OCI-LY7 (cell line): ENCODE data around the gene METTL17. TPM values are rescaled to one million over a fixed set of nuclear protein-coding genes. Genes with fewer than 3 reads are reported as not detected.

Experiments
- BruUV-seq: library from RNA; stranded (reverse); fragments of 400-500 nt; replicated peaks from 2 replicates; lab custom pipeline; 2021; lab: Mats Ljungman, UMichigan
- CTCF ChIA-PET: fragments of 300-600 bp; sonication (Branson Sonifier 250); formaldehyde crosslinking; loops from one replicate; lab custom pipeline; 2022; ENCODE audit warnings: antibody characterized with exemption; ENCODE audit not compliant: unreplicated experiment; lab: Charles Lee
- POLR2A ChIA-PET: fragments of 300-600 bp; sonication (Branson Sonifier 250); formaldehyde crosslinking; loops from one replicate; lab custom pipeline; 2022; ENCODE audit warnings: antibody characterized with exemption; lab: Charles Lee
- DNase-seq: peaks from one replicate; pipeline ENCODE4 v3.0.0-alpha.2; 2015; ENCODE audit warnings: low spot score
- H2AFZ ChIP-seq: fragments of 200-600 bp; sonication (generic), shearing (Covaris generic); 2 replicates; pipeline ENCODE4 v1.6.1; 2014; ENCODE audit warnings: mild to moderate bottlenecking, antibody characterized with exemption, low read length, moderate library complexity
- H3K27ac ChIP-seq: fragments of 200-600 bp; sonication (generic); 2 replicates; pipeline ENCODE4 v1.5.1; 2014; ENCODE audit warnings: mixed run types, low read depth, mild to moderate bottlenecking, moderate library complexity, low read length, inconsistent platforms; ENCODE audit not compliant: poor library complexity, severe bottlenecking
- H3K36me3 ChIP-seq: fragments of 200-600 bp; sonication (generic); 2 replicates; pipeline ENCODE4 v1.6.1; 2014; ENCODE audit warnings: mild to moderate bottlenecking, antibody characterized with exemption, low read length, moderate library complexity, mixed read lengths; ENCODE audit not compliant: insufficient read depth
- H3K4me1 ChIP-seq: fragments of 200-600 bp; sonication (generic); 2 replicates; pipeline ENCODE4 v1.5.1; 2014; ENCODE audit warnings: mild to moderate bottlenecking, low read length; ENCODE audit not compliant: insufficient read depth, poor library complexity, severe bottlenecking
- H3K4me2 ChIP-seq: fragments of 200-600 bp; sonication (generic); 2 replicates; pipeline ENCODE4 v1.6.1; 2014; ENCODE audit warnings: mild to moderate bottlenecking, low read length
- H3K4me3 ChIP-seq: fragments of 200-600 bp; sonication (generic); 2 replicates; pipeline ENCODE4 v1.5.1; 2014; ENCODE audit warnings: mild to moderate bottlenecking, low read depth, low read length; ENCODE audit not compliant: poor library complexity, severe bottlenecking
- H3K79me2 ChIP-seq: fragments of 200-600 bp; sonication (generic); 2 replicates; pipeline ENCODE4 v1.6.1; 2016; ENCODE audit warnings: low read depth, mild to moderate bottlenecking, low read length, moderate library complexity, mixed read lengths; ENCODE audit not compliant: insufficient read depth
- H3K9me2 ChIP-seq: fragments of 200-600 bp; sonication (generic); 2 replicates; pipeline ENCODE4 v1.6.1; 2016; ENCODE audit warnings: mild to moderate bottlenecking, low read length, mixed read lengths; ENCODE audit not compliant: insufficient read depth
- H3K9me3 ChIP-seq: fragments of 200-600 bp; sonication (generic); 2 replicates; pipeline ENCODE4 v1.6.1; 2014; ENCODE audit warnings: mild to moderate bottlenecking, mixed run types, low read length, mixed read lengths
- H4K20me1 ChIP-seq: fragments of 200-600 bp; sonication (generic); 2 replicates; pipeline ENCODE4 v1.6.1; 2014; ENCODE audit warnings: mild to moderate bottlenecking, antibody characterized with exemption, low read length, moderate library complexity, mixed read lengths; ENCODE audit not compliant: insufficient read depth
- EZH2phosphoT487 ChIP-seq: fragments of 200-600 bp; sonication (generic); IDR thresholded peaks from 2 replicates; pipeline ENCODE4 v1.6.1; 2018; ENCODE audit warnings: low read depth, borderline replicate concordance, mild to moderate bottlenecking, mixed run types, antibody characterized with exemption, low read length, moderate library complexity, mixed read lengths
- intact Hi-C: fragments of 100-400 bp; cut with micrococcal nuclease; formaldehyde crosslinking; loops from one replicate; pipeline ENCODE4 v1.10.0; 2022; ENCODE audit not compliant: unreplicated experiment
- total RNA-seq, 2 experiments: library from RNA; depleted of rRNA in 1 of 2; stranded (reverse); fragments of >200 nt in 1 of 2; shearing (Covaris generic) in 1 of 2; gene quantifications; 2 replicates each; pipeline ENCODE4 v1.2.3, GENCODE V29; 2014 to 2022
- TF ChIP-seq, protein P1 (sequence below): fragments of 200-600 bp; sonication (generic); conservative IDR thresholded peaks from 2 replicates; pipeline ENCODE4 v1.5.1; 2014; ENCODE audit warnings: mild to moderate bottlenecking, antibody characterized with exemption, low read length, moderate library complexity, mixed read lengths

The METTL17 gene
- total RNA-seq, 2 experiments from 2014 or later = 92.0 to 117 TPM

DNA sequence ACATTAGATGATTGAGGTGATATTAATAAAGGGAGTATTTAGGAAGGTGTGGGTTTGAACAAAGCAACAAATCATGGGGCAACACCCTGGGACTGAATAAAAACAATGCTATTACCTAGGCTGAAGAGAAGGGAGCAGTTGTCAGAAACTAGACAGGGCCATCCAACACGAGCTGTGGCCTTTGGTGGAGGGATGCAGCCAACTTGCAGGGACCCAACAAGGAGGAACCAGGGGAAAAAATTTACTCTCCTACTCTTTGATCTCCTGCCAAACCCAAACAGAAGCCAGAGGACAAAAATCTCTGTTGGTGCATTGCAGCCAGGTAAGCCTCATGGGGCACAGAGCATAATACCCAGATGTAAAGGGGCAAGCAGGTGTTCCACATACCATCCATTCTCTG lies 21.4 kb downstream of the METTL17 start:
- Histone ChIP-seq H3K4me3 (no peak overlapping the region), H3K4me1 (no peaks in the 10 kb centered on the region), H4K20me1 (no peaks in the 10 kb centered on the region), H3K9me3 (no peaks in the 10 kb centered on the region), H3K27ac (no peak overlapping the region), H3K9me2 (no peaks in the 10 kb centered on the region), H2AFZ (no peak overlapping the region), H3K79me2 (no peaks in the 10 kb centered on the region), H3K4me2 (no peak overlapping the region), H3K36me3 (no peaks in the 10 kb centered on the region)
- intact Hi-C loops = no loop called here
- CTCF ChIA-PET = no interaction called here
- BruUV-seq = no TSS peak
- POLR2A ChIA-PET = interaction anchor here (0.8 to 1.3 kb wide), 2 partner anchors 20 to 25 kb away, joined by 3 to 4 read pairs; no protein-coding TSS in a partner anchor
- DNase-seq = no peak
- no peak for TF ChIP-seq EZH2phosphoT487
- TF ChIP-seq, protein P1, sequence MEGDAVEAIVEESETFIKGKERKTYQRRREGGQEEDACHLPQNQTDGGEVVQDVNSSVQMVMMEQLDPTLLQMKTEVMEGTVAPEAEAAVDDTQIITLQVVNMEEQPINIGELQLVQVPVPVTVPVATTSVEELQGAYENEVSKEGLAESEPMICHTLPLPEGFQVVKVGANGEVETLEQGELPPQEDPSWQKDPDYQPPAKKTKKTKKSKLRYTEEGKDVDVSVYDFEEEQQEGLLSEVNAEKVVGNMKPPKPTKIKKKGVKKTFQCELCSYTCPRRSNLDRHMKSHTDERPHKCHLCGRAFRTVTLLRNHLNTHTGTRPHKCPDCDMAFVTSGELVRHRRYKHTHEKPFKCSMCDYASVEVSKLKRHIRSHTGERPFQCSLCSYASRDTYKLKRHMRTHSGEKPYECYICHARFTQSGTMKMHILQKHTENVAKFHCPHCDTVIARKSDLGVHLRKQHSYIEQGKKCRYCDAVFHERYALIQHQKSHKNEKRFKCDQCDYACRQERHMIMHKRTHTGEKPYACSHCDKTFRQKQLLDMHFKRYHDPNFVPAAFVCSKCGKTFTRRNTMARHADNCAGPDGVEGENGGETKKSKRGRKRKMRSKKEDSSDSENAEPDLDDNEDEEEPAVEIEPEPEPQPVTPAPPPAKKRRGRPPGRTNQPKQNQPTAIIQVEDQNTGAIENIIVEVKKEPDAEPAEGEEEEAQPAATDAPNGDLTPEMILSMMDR = no peak

DNA sequence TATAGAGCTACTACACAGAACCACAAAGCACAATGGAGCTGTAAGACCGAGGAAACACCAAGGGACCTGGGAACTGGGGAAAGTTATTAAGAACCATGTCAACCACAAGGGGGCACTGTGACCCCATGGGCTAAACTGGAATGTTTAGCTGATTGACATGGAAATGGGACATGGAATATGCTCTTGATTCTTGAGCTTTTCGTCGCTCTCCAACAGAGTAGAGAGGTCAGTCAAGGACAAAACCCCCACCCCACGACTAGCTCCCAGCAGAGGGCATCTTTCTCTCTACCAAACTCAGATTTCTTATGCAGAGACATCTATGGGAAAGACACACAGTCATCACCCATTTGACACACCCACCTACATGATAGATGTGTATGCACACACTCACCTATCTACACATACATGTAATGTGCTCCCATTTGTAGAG lies 25.0 kb downstream of the METTL17 start:
- Histone ChIP-seq H3K4me3 (no peak overlapping the region), H3K79me2 (no peaks in the 10 kb centered on the region), H3K4me1 (no peaks in the 10 kb centered on the region), H3K9me2 (no peaks in the 10 kb centered on the region), H4K20me1 (no peaks in the 10 kb centered on the region), H3K27ac (no peak overlapping the region), H3K4me2 (no peak overlapping the region), H3K36me3 (no peaks in the 10 kb centered on the region), H3K9me3 (no peaks in the 10 kb centered on the region), H2AFZ (no peak overlapping the region)
- POLR2A ChIA-PET = interaction anchor here (0.5 to 2.0 kb wide), 9 partner anchors 9 to 205 kb away, joined by 3 to 14 read pairs (median 3); partner anchors contain the start of gene RNASE7
- intact Hi-C loops = loop anchor here (1.0 to 2.0 kb wide), 3 partner anchors 26 to 90 kb away; no protein-coding TSS in a partner anchor
- BruUV-seq = no TSS peak
- peak; percentile 79 for DNase-seq
- TF ChIP-seq EZH2phosphoT487 = no peak
- TF ChIP-seq, protein P1 = peak; percentile 98
- CTCF ChIA-PET = interaction anchor here (0.8 to 2.8 kb wide), 9 partner anchors 10 to 95 kb away, joined by 3 to 13 read pairs (median 5); partner anchors contain the start of gene ARHGEF40

DNA sequence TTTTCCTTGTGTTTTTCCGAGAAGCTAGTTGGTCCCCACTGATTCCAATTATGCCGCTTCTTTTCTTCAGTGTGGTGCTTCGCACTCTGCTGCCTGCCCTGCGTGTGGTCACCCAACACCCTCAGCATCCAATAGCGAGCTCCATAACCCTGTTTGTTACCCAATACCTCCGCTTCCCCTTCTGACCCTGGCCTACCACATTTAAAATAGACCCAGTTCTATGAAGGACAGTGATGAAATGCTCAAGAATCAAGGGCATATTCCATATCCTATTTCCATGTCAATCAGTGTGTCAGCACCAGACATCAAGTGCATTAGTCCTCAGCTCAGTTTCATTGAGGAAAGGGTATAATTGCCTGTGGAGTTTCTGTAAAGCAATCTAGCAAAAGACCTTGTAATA lies 25.5 kb downstream of the METTL17 start:
- POLR2A ChIA-PET = interaction anchor here (0.6 to 2.0 kb wide), 6 partner anchors 10 to 204 kb away, joined by 3 to 14 read pairs (median 4); no protein-coding TSS in a partner anchor
- intact Hi-C loops = loop anchor here (2.0 kb wide), 1 partner anchor 25 kb away; no protein-coding TSS in a partner anchor
- CTCF ChIA-PET = interaction anchor here (0.5 to 2.8 kb wide), 8 partner anchors 10 to 94 kb away, joined by 3 to 13 read pairs (median 7); partner anchors contain the start of gene ARHGEF40
- no peak overlapping the region for H2AFZ ChIP-seq
- BruUV-seq = no TSS peak
- no peaks in the 10 kb centered on the region for H4K20me1 ChIP-seq
- H3K79me2 ChIP-seq = no peaks in the 10 kb centered on the region
- H3K9me3 ChIP-seq = no peaks in the 10 kb centered on the region
- H3K36me3 ChIP-seq = no peaks in the 10 kb centered on the region
- H3K9me2 ChIP-seq = no peaks in the 10 kb centered on the region
- TF ChIP-seq, protein P1 = no peak
- TF ChIP-seq EZH2phosphoT487 = no peak
- DNase-seq = no peak
- H3K27ac ChIP-seq = no peak overlapping the region
- H3K4me2 ChIP-seq = no peak overlapping the region
- no peaks in the 10 kb centered on the region for H3K4me1 ChIP-seq
- no peak overlapping the region for H3K4me3 ChIP-seq
